H9 (cell line): ENCODE measurements around the gene VPS9D1. TPM values are rescaled to one million over a fixed set of nuclear protein-coding genes. Genes with fewer than 3 reads are reported as not detected.

Experiments
- DNase-seq: peaks from one replicate; pipeline ENCODE4 v3.0.0-alpha.2; 2017
- H2AFZ ChIP-seq: one replicate; pipeline ENCODE4 v1.6.1; 2013; ENCODE audit warnings: mild to moderate bottlenecking, low read length, control low read depth, moderate library complexity
- H2AK5ac ChIP-seq: 2 replicates; pipeline ENCODE4 v1.6.1; 2013; ENCODE audit warnings: low read length, control low read depth, mixed read lengths; ENCODE audit not compliant: insufficient read length
- H2BK120ac ChIP-seq: one replicate; pipeline ENCODE4 v1.6.1; 2013; ENCODE audit warnings: low read depth, mild to moderate bottlenecking, low read length, control low read depth, inconsistent platforms; ENCODE audit not compliant: poor library complexity, severe bottlenecking
- H2BK12ac ChIP-seq: 2 replicates; pipeline ENCODE4 v1.6.1; 2013; ENCODE audit warnings: low read length, control low read depth, mixed read lengths, low read depth; ENCODE audit not compliant: insufficient read length
- H2BK15ac ChIP-seq: 2 replicates; pipeline ENCODE4 v1.6.1; 2013; ENCODE audit warnings: low read depth, low read length, control low read depth
- H2BK20ac ChIP-seq: one replicate; pipeline ENCODE4 v1.6.1; 2013; ENCODE audit warnings: low read depth, mild to moderate bottlenecking, low read length, control low read depth, inconsistent platforms; ENCODE audit not compliant: poor library complexity, severe bottlenecking
- H2BK5ac ChIP-seq: 2 replicates; pipeline ENCODE4 v1.6.1; 2013; ENCODE audit warnings: low read length, control low read depth, mixed read lengths; ENCODE audit not compliant: insufficient read length
- H3K14ac ChIP-seq: 2 replicates; pipeline ENCODE4 v1.6.1; 2013; ENCODE audit warnings: low read length, control low read depth; ENCODE audit not compliant: insufficient read depth
- H3K18ac ChIP-seq: 2 replicates; pipeline ENCODE4 v1.6.1; 2013; ENCODE audit warnings: low read depth, mild to moderate bottlenecking, mixed read lengths, low read length, control low read depth; ENCODE audit not compliant: insufficient read length
- H3K23ac ChIP-seq: 2 replicates; pipeline ENCODE4 v1.6.1; 2013; ENCODE audit warnings: low read length, control low read depth, mixed read lengths, low read depth; ENCODE audit not compliant: insufficient read length
- H3K23me2 ChIP-seq: 2 replicates; pipeline ENCODE4 v1.6.1; 2013; ENCODE audit warnings: low read depth, mild to moderate bottlenecking, mixed read lengths, low read length, control low read depth; ENCODE audit not compliant: insufficient read length, poor library complexity, severe bottlenecking
- H3K27ac ChIP-seq: 2 replicates; pipeline ENCODE4 v1.5.1; 2013; ENCODE audit warnings: low read length, control low read depth, mixed read lengths, low read depth; ENCODE audit not compliant: insufficient read length
- H3K27me3 ChIP-seq: 2 replicates; pipeline ENCODE4 v1.6.1; 2013; ENCODE audit warnings: low read length, control low read depth, inconsistent platforms; ENCODE audit not compliant: insufficient read depth
- H3K4ac ChIP-seq: 2 replicates; pipeline ENCODE4 v1.6.1; 2013; ENCODE audit warnings: low read depth, mild to moderate bottlenecking, control low read depth, inconsistent platforms, low read length, moderate library complexity
- H3K4me1 ChIP-seq: 2 replicates; pipeline ENCODE4 v1.6.1; 2013; ENCODE audit warnings: low read length, control low read depth, inconsistent platforms; ENCODE audit not compliant: insufficient read depth
- H3K4me2 ChIP-seq: 2 replicates; pipeline ENCODE4 v1.6.1; 2013; ENCODE audit warnings: low read length, control low read depth, mixed read lengths; ENCODE audit not compliant: insufficient read length, insufficient read depth
- H3K56ac ChIP-seq: 2 replicates; pipeline ENCODE4 v1.6.1; 2013; ENCODE audit warnings: low read depth, mild to moderate bottlenecking, mixed read lengths, low read length, control low read depth; ENCODE audit not compliant: insufficient read length
- H3K79me1 ChIP-seq: 2 replicates; pipeline ENCODE4 v1.6.1; 2013; ENCODE audit warnings: low read depth, mild to moderate bottlenecking, moderate library complexity, low read length, control low read depth, inconsistent platforms; ENCODE audit not compliant: insufficient read depth, poor library complexity, severe bottlenecking
- H3K79me2 ChIP-seq: 2 replicates; pipeline ENCODE4 v1.6.1; 2013; ENCODE audit warnings: low read length, control low read depth, inconsistent platforms; ENCODE audit not compliant: insufficient read depth
- H3K9ac ChIP-seq: 2 replicates; pipeline ENCODE4 v1.6.1; 2013; ENCODE audit warnings: low read length, control low read depth, mixed read lengths; ENCODE audit not compliant: insufficient read length; ENCODE audit errors: extremely low read depth
- H3K9me3 ChIP-seq: one replicate; pipeline ENCODE4 v1.6.1; 2013; ENCODE audit warnings: low read depth, low read length, inconsistent platforms; ENCODE audit not compliant: control insufficient read depth
- H3T11ph ChIP-seq: one replicate; pipeline ENCODE4 v1.6.1; 2013; ENCODE audit warnings: mild to moderate bottlenecking, low read length, control low read depth, inconsistent platforms
- H4K20me1 ChIP-seq: one replicate; pipeline ENCODE4 v1.6.1; 2013; ENCODE audit not compliant: control insufficient read depth, insufficient read length, insufficient read depth
- H4K5ac ChIP-seq: 2 replicates; pipeline ENCODE4 v1.6.1; 2013; ENCODE audit warnings: low read depth, mild to moderate bottlenecking, mixed read lengths, low read length, control low read depth; ENCODE audit not compliant: insufficient read length
- H4K8ac ChIP-seq: replicated peaks from 2 replicates; pipeline ENCODE4 v1.6.1; 2013; ENCODE audit warnings: low read length, control low read depth, mixed read lengths, low read depth; ENCODE audit not compliant: insufficient read length
- H4K91ac ChIP-seq: 2 replicates; pipeline ENCODE4 v1.6.1; 2013; ENCODE audit warnings: low read depth, mild to moderate bottlenecking, moderate library complexity, mixed read lengths, low read length, control low read depth; ENCODE audit not compliant: insufficient read length
- H3K27ac Mint-ChIP-seq, 3 experiments: 2 replicates in 2 of 3; 3 replicates in 1 of 3; pipeline ENCODE4 v1.8.0; 2020 to 2021; ENCODE audit warnings: mixed read lengths in 3 of 3, mild to moderate bottlenecking in 1 of 3, moderate library complexity in 1 of 3
- H3K27me3 Mint-ChIP-seq: 2 replicates; pipeline ENCODE4 v1.8.0; 2021; ENCODE audit warnings: low read depth, mild to moderate bottlenecking, moderate library complexity, mixed read lengths
- H3K36me3 Mint-ChIP-seq, 3 experiments: 2 replicates in 2 of 3; 3 replicates in 1 of 3; pipeline ENCODE4 v1.8.0; 2020 to 2021; ENCODE audit warnings: low read depth in 3 of 3, mixed read lengths in 3 of 3; ENCODE audit not compliant: insufficient read depth in 1 of 3
- H3K4me1 Mint-ChIP-seq, 2 experiments: 2 replicates each; pipeline ENCODE4 v1.8.0; 2020; ENCODE audit warnings: mixed read lengths in 2 of 2
- H3K4me3 Mint-ChIP-seq, 2 experiments: 2 replicates in 1 of 2; 3 replicates in 1 of 2; pipeline ENCODE4 v1.8.0; 2020 to 2021; ENCODE audit warnings: mild to moderate bottlenecking in 2 of 2, mixed read lengths in 2 of 2, moderate library complexity in 1 of 2
- H3K9me3 Mint-ChIP-seq, 2 experiments: 2 replicates in 1 of 2; 3 replicates in 1 of 2; pipeline ENCODE4 v1.8.0; 2020; ENCODE audit warnings: mild to moderate bottlenecking in 2 of 2, mixed read lengths in 2 of 2, moderate library complexity in 1 of 2
- WGBS: extraction: QIAGEN DNeasy Blood & Tissue Kit; methylation state at CpG from one replicate; pipeline ENCODE4 v1.1.7; 2013; ENCODE audit warnings: missing lambda C conversion rate, low lambda C conversion rate, mixed read lengths; ENCODE audit not compliant: insufficient read length; ENCODE audit errors: extremely low coverage; 5-methylcytosine and 5-hydroxymethylcytosine counted together
- total RNA-seq: library from RNA; stranded (reverse); gene quantifications from 2 replicates; pipeline ENCODE4 v1.2.1, GENCODE V29; 2021
- TF ChIP-seq, protein P1 (sequence below): fragments of 200-600 bp; sonication (generic); conservative IDR thresholded peaks from 3 replicates; pipeline ENCODE4 v1.8.0; 2021; ENCODE audit warnings: antibody characterized with exemption, mild to moderate bottlenecking

VPS9D1 gene
- total RNA-seq, 1 experiment from 2014 or later, result 6.0 TPM

DNA sequence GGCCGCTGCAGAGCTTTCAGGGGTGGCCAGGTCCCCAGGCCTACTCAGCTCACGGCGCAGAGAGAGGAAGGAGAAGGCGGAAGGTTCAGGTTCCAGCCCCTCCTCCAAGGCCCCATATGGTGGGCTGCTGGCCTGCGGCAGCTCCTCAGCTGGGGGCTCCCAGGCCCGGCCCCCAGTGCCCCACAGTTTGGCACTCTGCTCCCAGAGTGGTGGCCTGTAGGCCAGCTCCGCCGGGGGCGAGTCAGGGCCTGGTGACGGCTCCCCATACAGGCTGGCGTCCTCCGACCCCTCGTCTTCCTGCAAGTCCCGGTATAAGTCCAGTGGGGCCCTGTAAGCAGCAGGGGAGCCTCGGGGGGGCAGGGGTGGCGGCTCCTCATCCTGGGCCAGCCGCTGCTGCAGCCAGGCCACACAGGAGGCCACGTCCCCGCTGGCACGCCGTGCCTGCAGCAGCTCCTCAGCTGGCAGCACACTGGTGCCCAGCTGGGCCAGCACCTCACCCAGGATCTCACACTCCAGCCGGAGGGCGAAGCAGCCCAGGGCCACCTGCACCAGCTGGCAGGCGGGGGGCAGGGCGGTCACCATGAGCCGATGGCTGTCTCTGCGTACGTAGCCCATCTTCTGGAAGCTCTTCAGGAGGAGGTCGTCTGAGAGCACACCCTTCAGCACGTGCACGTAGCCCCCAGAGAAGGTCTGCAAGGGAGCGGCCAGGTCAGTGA lies 22.9 kb downstream of the VPS9D1 start:
- WGBS, result no CpG with 5 or more reads among the region's 32 CpGs
- peaks cover 13 to 42% (median 33%) of the 10 kb centered on the region in 3 experiments for H3K36me3 Mint-ChIP-seq

More for the DNA sequence above, 22.9 kb downstream of the VPS9D1 start:
- H2AFZ ChIP-seq, result no peak overlapping the region
- TF ChIP-seq, protein P1, sequence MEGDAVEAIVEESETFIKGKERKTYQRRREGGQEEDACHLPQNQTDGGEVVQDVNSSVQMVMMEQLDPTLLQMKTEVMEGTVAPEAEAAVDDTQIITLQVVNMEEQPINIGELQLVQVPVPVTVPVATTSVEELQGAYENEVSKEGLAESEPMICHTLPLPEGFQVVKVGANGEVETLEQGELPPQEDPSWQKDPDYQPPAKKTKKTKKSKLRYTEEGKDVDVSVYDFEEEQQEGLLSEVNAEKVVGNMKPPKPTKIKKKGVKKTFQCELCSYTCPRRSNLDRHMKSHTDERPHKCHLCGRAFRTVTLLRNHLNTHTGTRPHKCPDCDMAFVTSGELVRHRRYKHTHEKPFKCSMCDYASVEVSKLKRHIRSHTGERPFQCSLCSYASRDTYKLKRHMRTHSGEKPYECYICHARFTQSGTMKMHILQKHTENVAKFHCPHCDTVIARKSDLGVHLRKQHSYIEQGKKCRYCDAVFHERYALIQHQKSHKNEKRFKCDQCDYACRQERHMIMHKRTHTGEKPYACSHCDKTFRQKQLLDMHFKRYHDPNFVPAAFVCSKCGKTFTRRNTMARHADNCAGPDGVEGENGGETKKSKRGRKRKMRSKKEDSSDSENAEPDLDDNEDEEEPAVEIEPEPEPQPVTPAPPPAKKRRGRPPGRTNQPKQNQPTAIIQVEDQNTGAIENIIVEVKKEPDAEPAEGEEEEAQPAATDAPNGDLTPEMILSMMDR, result no peak
- H3K4me1 ChIP-seq, result no peaks in the 10 kb centered on the region
- H2BK12ac ChIP-seq, result no peak overlapping the region
- no peak overlapping the region for H3T11ph ChIP-seq
- Mint-ChIP-seq H3K27me3 (peaks cover 4% of the 10 kb centered on the region), H3K9me3 (no peaks in the 10 kb centered on the region; a peak in 1 of 5 replicates), H3K4me3 (no peak overlapping the region), H3K4me1 (peaks cover 9 to 12% of the 10 kb centered on the region in 2 experiments), H3K27ac (no peak overlapping the region)
- no peak overlapping the region for H4K8ac ChIP-seq
- H2BK120ac ChIP-seq, result no peak overlapping the region
- no peak overlapping the region for H3K56ac ChIP-seq
- no peak overlapping the region for H4K5ac ChIP-seq
- H2AK5ac ChIP-seq, result no peak overlapping the region
- no peak for DNase-seq
- no peaks in the 10 kb centered on the region for H3K79me2 ChIP-seq
- H3K14ac ChIP-seq, result no peak overlapping the region
- no peak overlapping the region for H3K23ac ChIP-seq
- H3K27me3 ChIP-seq, result no peaks in the 10 kb centered on the region
- no peak overlapping the region for H2BK20ac ChIP-seq
- no peak overlapping the region for H3K4me2 ChIP-seq
- no peak overlapping the region for H3K27ac ChIP-seq
- H3K9me3 ChIP-seq, result no peaks in the 10 kb centered on the region
- no peak overlapping the region for H2BK15ac ChIP-seq
- H3K79me1 ChIP-seq, result no peaks in the 10 kb centered on the region
- H2BK5ac ChIP-seq, result no peak overlapping the region
- no peak overlapping the region for H3K4ac ChIP-seq
- H3K18ac ChIP-seq, result no peak overlapping the region
- H4K91ac ChIP-seq, result no peak overlapping the region
- no peaks in the 10 kb centered on the region for H4K20me1 ChIP-seq
- no peak overlapping the region for H3K9ac ChIP-seq
- H3K23me2 ChIP-seq, result peaks cover 11% of the 10 kb centered on the region
